HCT116 (cell line): ENCODE data around the gene PRXL2A. TPM values are rescaled to one million over a fixed set of nuclear protein-coding genes. Genes with fewer than 3 reads are reported as not detected.

Experiments
- ATAC-seq: fragments of 200-7000 bp; cut with Tn5 transposase; 2 replicates; pipeline ENCODE4 v1.9.1; 2020; ENCODE audit warnings: mild to moderate bottlenecking, moderate library complexity
- BruUV-seq: library from RNA; stranded (reverse); fragments of 400-500 nt; replicated peaks from 2 replicates; lab custom pipeline; 2021; lab: Mats Ljungman, UMichigan
- CTCF ChIA-PET: fragments of 300-600 bp; sonication (Branson Sonifier 250); formaldehyde crosslinking; loops from one replicate; lab custom pipeline; 2021; ENCODE audit warnings: antibody characterized with exemption; lab: Charles Lee
- POLR2A ChIA-PET: fragments of 300-600, 350-600 bp; sonication (Branson Sonifier 250); formaldehyde crosslinking; loops from one replicate; lab custom pipeline; 2021; ENCODE audit warnings: antibody characterized with exemption; lab: Charles Lee
- RAD21 ChIA-PET, 2 experiments: fragments of 300-600 bp; sonication (Branson Sonifier 250); formaldehyde crosslinking; loops; one replicate each; lab custom pipeline; 2023; ENCODE audit warnings: low total read pairs in 2 of 2; ENCODE audit not compliant: uncharacterized antibody in 2 of 2, unreplicated experiment in 2 of 2, low non-redundant PET in 1 of 2; lab: Charles Lee
- DNase-seq: peaks from one replicate; pipeline ENCODE4 v3.0.0-alpha.2; 2010; ENCODE audit warnings: low read depth, low spot score
- H2AFZ ChIP-seq: fragments of 200-600 bp; shearing (Covaris generic), sonication (generic); 2 replicates; pipeline ENCODE4 v1.6.1; 2017; ENCODE audit warnings: low read depth, mixed run types, mixed read lengths, antibody characterized with exemption, low read length; ENCODE audit not compliant: poor library complexity, severe bottlenecking
- H3K27ac ChIP-seq: 2 replicates; pipeline ENCODE4 v1.5.1; 2012; ENCODE audit warnings: low read depth, low read length
- H3K27me3 ChIP-seq: fragments of 200-600 bp; sonication (generic); 2 replicates; pipeline ENCODE4 v1.6.1; 2016; ENCODE audit warnings: mixed run types, low read length, mixed read lengths; ENCODE audit not compliant: insufficient read depth
- H3K36me3 ChIP-seq, 2 experiments: fragments of 200-500 bp in 1 of 2; fragments of 200-600 bp in 1 of 2; sonication (Bioruptor generic) in 1 of 2; sonication (generic) in 1 of 2; 2 replicates each; pipeline versions ENCODE4 v1.5.1 to v1.6.1; 2014 to 2016; ENCODE audit warnings: low read length in 2 of 2, inconsistent platforms in 1 of 2, mixed read lengths in 1 of 2, mixed run types in 1 of 2; ENCODE audit not compliant: insufficient read depth in 2 of 2, control insufficient read depth in 1 of 2
- H3K4me1 ChIP-seq, 2 experiments: fragments of 200-600 bp in 1 of 2; sonication (generic) in 1 of 2; 2 replicates each; pipeline versions ENCODE4 v1.5.1 to v1.6.1; 2012 to 2017; ENCODE audit warnings: low read length in 2 of 2, inconsistent platforms in 1 of 2, mild to moderate bottlenecking in 1 of 2, mixed read lengths in 1 of 2, mixed run types in 1 of 2, moderate library complexity in 1 of 2; ENCODE audit not compliant: insufficient read depth in 2 of 2, control insufficient read depth in 1 of 2
- H3K4me2 ChIP-seq: fragments of 200-600 bp; sonication (generic); 2 replicates; pipeline ENCODE4 v1.6.1; 2017; ENCODE audit warnings: mixed run types, low read length, mixed read lengths
- H3K4me3 ChIP-seq, 2 experiments: fragments of 200-600 bp in 1 of 2; sonication (generic) in 1 of 2; replicated peaks in 1 of 2; 2 replicates each; pipeline ENCODE4 v1.5.1; 2011 to 2016; ENCODE audit warnings: low read length in 2 of 2, control low read depth in 1 of 2, low read depth in 1 of 2, mild to moderate bottlenecking in 1 of 2, mixed read lengths in 1 of 2, mixed run types in 1 of 2
- H3K79me2 ChIP-seq: fragments of 200-600 bp; sonication (generic); 2 replicates; pipeline ENCODE4 v1.6.1; 2017; ENCODE audit warnings: mild to moderate bottlenecking, mixed run types, low read length, moderate library complexity, mixed read lengths; ENCODE audit not compliant: insufficient read depth
- H3K9ac ChIP-seq: fragments of 200-600 bp; sonication (generic); 2 replicates; pipeline ENCODE4 v1.6.1; 2016; ENCODE audit warnings: low read length, mixed read lengths
- H3K9me2 ChIP-seq: fragments of 200-600 bp; sonication (generic), shearing (Covaris generic); 2 replicates; pipeline ENCODE4 v1.6.1; 2017; ENCODE audit warnings: mixed run types, mild to moderate bottlenecking, moderate library complexity; ENCODE audit not compliant: insufficient read depth
- H3K9me3 ChIP-seq, 2 experiments: fragments of 200-500 bp in 1 of 2; fragments of 200-600 bp in 1 of 2; sonication (Bioruptor generic) in 1 of 2; sonication (generic) in 1 of 2; 2 replicates each; pipeline ENCODE4 v1.6.1; 2014 to 2017; ENCODE audit warnings: low read length in 2 of 2, mixed read lengths in 2 of 2, inconsistent platforms in 1 of 2, low read depth in 1 of 2, mild to moderate bottlenecking in 1 of 2, mixed run types in 1 of 2, moderate library complexity in 1 of 2; ENCODE audit not compliant: control insufficient read depth in 1 of 2, insufficient read depth in 1 of 2
- H4K20me1 ChIP-seq: fragments of 200-600 bp; sonication (generic), shearing (Covaris generic); 2 replicates; pipeline ENCODE4 v1.6.1; 2017; ENCODE audit warnings: mixed run types, mild to moderate bottlenecking, moderate library complexity; ENCODE audit not compliant: insufficient read depth
- CEBPB ChIP-seq: IDR thresholded peaks from 2 replicates; pipeline ENCODE4 v1.6.1; 2012; ENCODE audit warnings: low read depth
- CTCF ChIP-seq, 3 experiments: fragments of 200-600 bp in 1 of 3; sonication (generic) in 1 of 3; IDR thresholded peaks in 2 of 3; conservative IDR thresholded peaks in 1 of 3; 2 replicates each; pipeline ENCODE4 v1.5.1; 2012 to 2017; ENCODE audit warnings: low read depth in 2 of 3, low read length in 2 of 3, antibody characterized with exemption in 1 of 3, borderline replicate concordance in 1 of 3, control low read depth in 1 of 3, mild to moderate bottlenecking in 1 of 3, mixed read lengths in 1 of 3, mixed run types in 1 of 3, moderate library complexity in 1 of 3; ENCODE audit not compliant: insufficient read depth in 1 of 3
- EGR1 ChIP-seq: IDR thresholded peaks from 2 replicates; pipeline ENCODE4 v1.6.1; 2012; ENCODE audit warnings: low read depth
- ELF1 ChIP-seq: IDR thresholded peaks from 2 replicates; pipeline ENCODE4 v1.6.1; 2012; ENCODE audit warnings: low read depth, borderline replicate concordance
- EZH2phosphoT487 ChIP-seq: fragments of 200-600 bp; IDR thresholded peaks from 2 replicates; pipeline ENCODE4 v1.6.1; 2018; ENCODE audit warnings: antibody characterized with exemption, borderline replicate concordance
- FOSL1 ChIP-seq: IDR thresholded peaks from 2 replicates; pipeline ENCODE4 v1.6.1; 2012; ENCODE audit warnings: low read depth
- POLR2AphosphoS5 ChIP-seq: IDR thresholded peaks from 2 replicates; pipeline ENCODE4 v1.6.1; 2011; ENCODE audit warnings: mild to moderate bottlenecking, low read depth, low read length, moderate library complexity
- SIN3A ChIP-seq: IDR thresholded peaks from 2 replicates; pipeline ENCODE4 v1.6.1; 2012; ENCODE audit warnings: low read depth
- SRF ChIP-seq: IDR thresholded peaks from 2 replicates; pipeline ENCODE4 v1.6.1; 2012; ENCODE audit warnings: low read depth
- TCF7L2 ChIP-seq: IDR thresholded peaks from 2 replicates; pipeline ENCODE4 v1.7.0; 2011; ENCODE audit warnings: borderline replicate concordance, inconsistent platforms; ENCODE audit not compliant: insufficient read depth, insufficient read length; ENCODE audit errors: extremely low read depth
- YY1 ChIP-seq: IDR thresholded peaks from 2 replicates; pipeline ENCODE4 v1.6.1; 2011; ENCODE audit warnings: low read length, low read depth, moderate library complexity, mild to moderate bottlenecking; ENCODE audit not compliant: insufficient replicate concordance; ENCODE audit errors: extremely low read depth
- ZBTB33 ChIP-seq: IDR thresholded peaks from 2 replicates; pipeline ENCODE4 v1.6.1; 2011; ENCODE audit warnings: mild to moderate bottlenecking, low read length, moderate library complexity; ENCODE audit not compliant: insufficient replicate concordance; ENCODE audit errors: extremely low read depth
- ZNF274 ChIP-seq: fragments of 200-500 bp; sonication (Bioruptor generic); IDR thresholded peaks from 2 replicates; pipeline ENCODE4 v1.6.1; 2014; ENCODE audit warnings: mild to moderate bottlenecking, low read depth, low read length, inconsistent platforms
- intact Hi-C: fragments of 100-400 bp; cut with micrococcal nuclease; formaldehyde crosslinking; loops from 2 replicates; pipeline ENCODE4 v1.10.0; 2022
- total RNA-seq: library from RNA; stranded (reverse); gene quantifications from one replicate; pipeline ENCODE4 v1.2.1, GENCODE V29; 2021; ENCODE audit not compliant: unreplicated experiment
- TF ChIP-seq, protein P1 (sequence below): IDR thresholded peaks from 2 replicates; pipeline ENCODE4 v1.6.1; 2012

PRXL2A gene
- total RNA-seq, 1 experiment from 2014 or later, result 4.9 TPM

DNA sequence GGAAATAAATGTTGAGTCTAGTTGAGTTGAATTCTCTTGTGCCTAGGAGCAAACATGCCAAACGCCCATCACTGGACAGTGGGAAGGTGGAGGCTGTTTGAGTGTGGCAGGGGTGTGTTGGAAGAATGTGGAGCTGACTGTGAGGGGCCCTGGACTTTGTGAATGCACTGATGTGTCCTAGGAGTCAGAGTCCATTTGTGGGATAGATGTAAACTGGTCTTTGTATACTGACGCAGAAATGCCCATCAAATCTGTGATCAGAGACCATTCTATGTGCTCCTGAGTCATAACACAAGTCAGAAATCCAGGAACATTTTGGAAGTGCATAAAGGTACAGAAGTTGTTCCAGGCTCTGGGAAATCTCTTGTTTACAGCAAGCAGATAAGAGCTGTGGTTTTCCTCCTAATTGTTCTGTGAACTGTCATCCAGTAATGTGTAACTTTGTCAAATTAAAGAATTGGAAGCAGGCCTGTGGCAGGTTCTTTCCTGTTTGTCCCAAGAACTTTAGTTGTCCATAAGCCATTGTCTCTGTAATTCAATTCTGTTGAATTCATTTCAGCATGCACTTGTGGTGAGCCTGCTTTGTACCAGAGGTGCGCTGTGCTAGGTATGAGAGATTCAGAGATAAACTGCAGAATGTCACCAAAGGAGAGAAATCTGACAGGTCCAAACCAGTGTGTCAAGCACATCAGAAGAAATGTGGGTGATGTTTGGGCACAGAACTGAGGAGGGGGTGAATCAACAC, 7.6 kb downstream of the PRXL2A start:
- Histone ChIP-seq H3K27me3 (no peaks in the 10 kb centered on the region), H3K9me3 (no peaks in the 10 kb centered on the region), H3K79me2 (no peaks in the 10 kb centered on the region), H3K4me1 (no peaks in the 10 kb centered on the region), H2AFZ (no peak overlapping the region), H3K9ac (no peak overlapping the region), H3K4me2 (no peak overlapping the region), H3K4me3 (no peak overlapping the region), H4K20me1 (no peaks in the 10 kb centered on the region), H3K27ac (no peak overlapping the region), H3K36me3 (no peaks in the 10 kb centered on the region), H3K9me2 (no peaks in the 10 kb centered on the region)
- DNase-seq (no peak), ATAC-seq (no peak)
- intact Hi-C loops, result no loop called here
- no TSS peak for BruUV-seq
- TF ChIP-seq, protein P1, sequence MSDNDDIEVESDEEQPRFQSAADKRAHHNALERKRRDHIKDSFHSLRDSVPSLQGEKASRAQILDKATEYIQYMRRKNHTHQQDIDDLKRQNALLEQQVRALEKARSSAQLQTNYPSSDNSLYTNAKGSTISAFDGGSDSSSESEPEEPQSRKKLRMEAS, result no peak
- TF ChIP-seq TCF7L2, result no peak
- TF ChIP-seq FOSL1, result no peak
- TF ChIP-seq ZBTB33, result no peak
- no peak for TF ChIP-seq SIN3A
- TF ChIP-seq EZH2phosphoT487, result no peak
- no peak for TF ChIP-seq ZNF274
- no peak for TF ChIP-seq CEBPB
- no peak for TF ChIP-seq YY1
- no peak for TF ChIP-seq SRF
- no peak for TF ChIP-seq EGR1
- TF ChIP-seq POLR2AphosphoS5, result no peak
- TF ChIP-seq ELF1, result no peak
- no peak for TF ChIP-seq CTCF (IDR thresholded peaks at IDR 0.05 in 2 of 3, conservative IDR thresholded peaks at IDR 0.05 in 1 of 3; ENCODE audit: borderline replicate concordance in 1 of 3, insufficient read depth in 1 of 3, low read depth in 2 of 3, low read length in 2 of 3)
- POLR2A ChIA-PET, result no interaction called here
- RAD21 ChIA-PET, result no interaction called here
- CTCF ChIA-PET, result no interaction called here
